Tibial artery (tissue), 4 donors: Measurements from ENCODE around the gene TIMP3.

Experiments
- DNase-seq, 2 donors: peaks; one replicate each; pipeline ENCODE4 v3.0.0-alpha.2; 2019
- H3K27ac ChIP-seq, 2 donors: fragments of 200-600 bp; sonication (generic) in 1 of 2; 1 replicate in 1 of 2; 2 replicates in 1 of 2; pipeline ENCODE4 v1.5.1; 2018 to 2019; ENCODE audit warnings: mild to moderate bottlenecking in 1 of 2
- H3K27me3 ChIP-seq, 2 donors: fragments of 200-600 bp; sonication (generic) in 1 of 2; one replicate each; pipeline versions ENCODE4 v1.5.1 to v1.6.0; 2016 to 2019
- H3K36me3 ChIP-seq, 3 donors: fragments of 200-600 bp; sonication (generic) in 2 of 3; one replicate each; pipeline ENCODE4 v1.5.1; 2016 to 2019; ENCODE audit warnings: mild to moderate bottlenecking in 2 of 3
- H3K4me1 ChIP-seq, 4 donors: fragments of 200-600 bp; sonication (generic) in 2 of 4; 1 replicate in 3 of 4; 2 replicates in 1 of 4; pipeline ENCODE4 v1.5.1; 2016 to 2019
- H3K4me3 ChIP-seq, 2 donors: fragments of 200-600 bp; sonication (generic) in 1 of 2; 1 replicate in 1 of 2; 2 replicates in 1 of 2; pipeline ENCODE4 v1.5.1; 2018 to 2019; ENCODE audit warnings: mild to moderate bottlenecking in 2 of 2
- H3K9me3 ChIP-seq, 3 donors: fragments of 200-600 bp; sonication (generic) in 1 of 3; one replicate each; pipeline ENCODE4 v1.5.1; 2016 to 2019
- CTCF ChIP-seq, 2 experiments: fragments of 200-600 bp in 1 of 2; fragments of 450-650 bp in 1 of 2; IDR thresholded peaks; one replicate each; pipeline ENCODE4 v1.5.1; 2017 to 2019; ENCODE audit warnings: antibody characterized with exemption in 2 of 2, mild to moderate bottlenecking in 1 of 2, moderate library complexity in 1 of 2
- intact Hi-C: fragments of 100-400 bp; cut with DNase I; formaldehyde crosslinking; loops from one replicate; pipeline ENCODE4 v1.15.0; 2023; ENCODE audit warnings: low total_unique reads

Gene TIMP3

DNA sequence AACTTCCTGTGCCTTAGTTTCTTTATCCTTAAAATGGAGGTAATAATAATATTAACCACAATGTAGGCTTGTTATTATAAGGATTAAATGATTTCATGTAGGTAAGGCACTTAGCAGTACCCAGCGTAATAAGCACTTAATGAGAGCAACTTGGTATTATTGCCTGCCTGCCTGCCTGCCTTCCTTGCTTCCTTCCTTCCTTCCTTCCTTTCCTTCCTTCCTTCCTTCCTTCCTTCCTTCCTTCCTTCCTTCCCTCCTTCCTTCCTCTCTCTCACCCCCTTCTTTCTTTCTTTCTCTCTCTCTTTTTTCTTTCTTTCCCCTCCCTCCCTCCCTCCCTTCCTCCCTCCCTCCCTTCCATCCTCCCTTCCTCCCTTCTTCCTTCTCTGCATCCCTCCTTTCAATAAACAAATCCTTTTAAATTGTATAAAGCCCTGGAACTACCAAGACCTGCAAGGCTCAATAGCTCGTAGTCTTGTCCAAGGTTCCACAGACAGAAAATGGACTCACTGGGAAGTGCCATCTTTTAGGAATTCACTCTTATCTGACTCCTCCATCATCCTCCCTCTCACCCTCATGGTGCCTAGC, 20.7 kb upstream of the TIMP3 start:
- Histone ChIP-seq H3K4me3 (no peak overlapping the region), H3K4me1 (no peaks in the 10 kb centered on the region), H3K36me3 (no peaks in the 10 kb centered on the region), H3K27me3 (no peaks in the 10 kb centered on the region), H3K27ac (no peak overlapping the region), H3K9me3 (no peaks in the 10 kb centered on the region)
- intact Hi-C loops: no loop called here
- no peak for DNase-seq
- no peak for TF ChIP-seq CTCF (IDR thresholded peaks at IDR 0.05)

- H3K4me1 ChIP-seq: no peaks in the 10 kb centered on the region
- H3K36me3 ChIP-seq: no peaks in the 10 kb centered on the region
- intact Hi-C loops: no loop called here
- no peaks in the 10 kb centered on the region for H3K27me3 ChIP-seq
- no peak for DNase-seq
- no peaks in the 10 kb centered on the region for H3K9me3 ChIP-seq
- H3K27ac ChIP-seq: no peak overlapping the region
- no peak for TF ChIP-seq CTCF (IDR thresholded peaks at IDR 0.05)
- no peak overlapping the region for H3K4me3 ChIP-seq
Measured at GRCh38 chr22:32781695-32782094, 19.8 kb upstream of the TIMP3 start.

DNA sequence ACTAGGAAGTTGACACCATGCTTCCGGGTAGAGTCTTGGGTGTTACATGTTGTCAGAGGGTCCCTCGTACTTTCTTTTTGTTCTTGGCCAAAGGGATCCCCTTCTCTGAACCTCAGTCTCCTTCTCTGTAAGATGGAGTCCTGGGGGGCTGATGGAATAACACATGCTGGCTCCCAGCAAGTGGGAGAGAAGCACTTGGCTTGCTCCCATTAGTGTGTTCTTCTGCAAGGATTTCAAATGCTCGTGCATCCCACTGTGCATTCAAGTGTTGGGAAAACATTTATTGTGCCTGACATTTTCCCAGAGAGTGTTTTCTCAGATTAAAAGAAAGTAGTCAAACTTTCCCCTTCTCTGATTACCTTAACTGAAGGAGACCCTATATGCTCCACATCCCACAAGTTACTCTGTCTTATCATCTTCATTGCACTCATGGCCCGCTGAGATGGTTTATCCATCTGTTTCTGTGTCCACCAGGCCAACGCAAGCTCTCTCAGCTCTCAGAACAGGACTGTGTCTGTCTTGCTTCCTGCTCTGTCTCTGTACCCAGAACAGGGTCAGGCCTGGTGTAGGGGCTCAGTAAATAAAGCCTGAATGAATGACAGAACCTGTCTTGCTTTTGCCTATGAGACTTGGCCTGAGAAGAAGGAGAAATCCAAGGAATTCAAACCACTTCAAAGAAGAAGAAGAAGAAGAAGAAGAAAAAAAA, 16.0 kb upstream of the TIMP3 start:
- no peaks in the 10 kb centered on the region for H3K27me3 ChIP-seq
- intact Hi-C loops: no loop called here
- no peak for DNase-seq

DNA sequence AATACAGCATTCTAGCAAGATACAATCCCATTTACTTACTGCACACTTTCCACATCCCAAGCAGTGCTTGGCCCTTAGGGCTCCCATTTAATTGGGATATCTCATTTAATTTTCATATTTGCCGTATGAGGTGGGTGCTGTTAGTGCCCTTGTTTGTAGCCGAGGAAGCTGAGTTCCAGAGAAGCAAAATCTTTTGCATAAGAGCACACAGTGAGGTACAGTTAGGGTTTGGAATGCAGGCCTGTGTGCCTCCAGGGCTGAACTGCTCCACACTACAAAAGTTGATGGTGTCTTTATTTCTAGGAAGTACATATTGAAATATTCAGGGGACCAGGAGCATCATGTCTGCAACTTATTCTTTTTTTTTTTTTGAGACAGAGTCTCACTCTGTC, 15.5 kb upstream of the TIMP3 start:
- no peak for TF ChIP-seq CTCF (IDR thresholded peaks at IDR 0.05)
- Histone ChIP-seq H3K4me1 (peaks cover 0 to 14% (median 10%) of the 10 kb centered on the region in 4 donors), H3K36me3 (no peaks in the 10 kb centered on the region), H3K9me3 (no peaks in the 10 kb centered on the region), H3K27ac (no peak overlapping the region), H3K4me3 (no peak overlapping the region), H3K27me3 (no peaks in the 10 kb centered on the region)
- no peak for DNase-seq
- intact Hi-C loops: no loop called here

More for the DNA sequence above, 16.0 kb upstream of the TIMP3 start:
- Histone ChIP-seq H3K36me3 (no peaks in the 10 kb centered on the region), H3K4me1 (peaks cover 0 to 14% (median 10%) of the 10 kb centered on the region in 4 donors), H3K9me3 (no peaks in the 10 kb centered on the region), H3K4me3 (no peak overlapping the region), H3K27ac (no peak overlapping the region)
- no peak for TF ChIP-seq CTCF (IDR thresholded peaks at IDR 0.05)

DNA sequence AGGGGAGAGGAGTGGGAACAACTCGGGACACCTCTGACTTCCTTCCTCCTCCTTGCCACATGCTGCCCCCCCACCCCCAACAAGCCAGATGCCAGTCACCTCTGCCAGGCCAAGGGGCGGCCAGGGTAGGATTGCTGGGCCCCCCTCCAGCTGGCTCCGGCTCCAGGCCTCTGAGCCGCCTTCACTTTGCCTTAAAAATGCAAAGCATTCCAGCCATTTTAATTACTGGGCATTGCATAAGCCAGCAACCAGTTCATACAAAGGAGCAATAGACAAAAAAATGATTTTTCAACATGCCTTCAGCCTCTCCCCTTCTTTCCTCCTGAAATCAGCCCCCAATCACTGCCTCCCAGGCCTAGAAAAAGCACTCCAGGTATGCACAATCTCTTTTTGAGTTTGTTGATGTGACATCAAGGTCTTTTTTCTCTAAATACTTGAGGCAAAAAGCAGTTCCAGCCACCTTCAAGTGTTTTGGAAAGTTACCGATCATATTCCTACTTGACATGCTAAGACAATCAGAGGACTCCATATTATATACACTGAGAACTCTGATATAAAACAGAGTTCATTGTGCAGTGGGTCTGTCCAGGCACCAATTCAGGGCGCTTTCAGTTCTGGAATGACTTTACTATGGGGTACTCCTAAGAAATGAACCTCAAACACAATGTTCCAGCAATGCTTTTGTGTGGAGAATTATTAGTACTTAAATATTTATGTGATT, 12.4 kb upstream of the TIMP3 start:
- no peak for TF ChIP-seq CTCF (IDR thresholded peaks at IDR 0.05)
- peaks cover 0 to 14% (median 10%) of the 10 kb centered on the region in 4 donors for H3K4me1 ChIP-seq
- DNase-seq: peak in 1 of 2 donors; percentile 71
- peak overlapping the region; percentile 15 to 58 for H3K27ac ChIP-seq
- H3K9me3 ChIP-seq: no peaks in the 10 kb centered on the region
- H3K27me3 ChIP-seq: no peaks in the 10 kb centered on the region
- H3K4me3 ChIP-seq: no peak overlapping the region
- H3K36me3 ChIP-seq: no peaks in the 10 kb centered on the region
- intact Hi-C loops: no loop called here
